Measurements from ENCODE around the gene SH2D4B.
"Not testable (repeated sequence)": the region's sequence is repeated elsewhere in the genome, so short reads cannot be mapped to it uniquely, and the experiment has no call there.

The SH2D4B gene

DNA sequence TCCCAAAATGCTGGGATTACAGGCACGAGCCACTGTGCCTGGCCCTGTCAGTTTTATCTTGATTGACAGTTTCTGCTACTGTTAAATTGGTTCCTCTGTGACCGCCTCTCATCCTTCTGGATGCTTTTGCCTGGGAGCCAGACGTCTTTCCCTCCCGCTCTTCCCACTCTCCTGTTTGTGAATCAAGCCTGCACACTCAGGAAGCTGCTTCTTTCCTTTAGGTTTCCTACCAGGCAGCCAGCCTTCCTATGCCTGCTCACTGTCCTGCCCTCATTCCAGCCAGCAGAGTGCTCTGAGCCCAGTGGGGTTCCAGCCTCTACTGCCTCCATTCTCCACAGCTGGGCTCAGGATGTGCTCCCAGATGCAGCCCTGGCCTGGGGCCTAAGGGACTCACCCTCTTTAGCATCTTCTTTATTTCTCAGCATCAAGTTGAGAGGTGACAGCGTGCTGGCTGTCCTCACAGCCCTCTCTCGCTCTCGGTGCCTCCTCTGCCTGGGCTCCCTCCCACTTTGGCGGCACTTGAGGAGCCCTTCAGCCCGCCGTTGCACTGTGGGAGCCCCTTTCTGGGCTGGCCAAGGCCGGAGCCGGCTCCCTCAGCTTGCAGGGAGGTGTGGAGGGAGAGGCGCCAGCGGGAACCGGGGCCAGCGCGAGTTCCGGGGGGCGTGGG lies 5.1 kb downstream of the SH2D4B start:
- DNase-seq (ENCODE audit: low spot score) = peak; percentile 2

DNA sequence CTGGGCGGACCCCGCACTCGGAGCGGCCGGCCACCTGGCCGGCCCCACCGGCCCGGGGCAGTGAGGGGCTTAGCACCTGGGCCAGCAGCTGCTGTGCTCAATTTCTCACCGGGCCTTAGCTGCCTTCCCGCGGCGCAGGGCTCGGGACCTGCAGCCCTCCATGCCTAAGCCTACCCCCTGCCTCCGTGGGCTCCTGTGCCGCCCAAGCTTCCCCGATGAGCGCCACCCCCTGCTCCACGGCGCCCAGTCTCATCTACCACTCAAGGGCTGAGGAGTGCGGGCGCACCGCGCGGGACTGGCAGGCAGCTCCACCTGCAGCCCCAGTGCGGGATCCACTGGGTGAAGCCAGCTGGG lies 5.6 kb downstream of the SH2D4B start:
- not testable (repeated sequence) for DNase-seq (ENCODE audit: low spot score)

- no peak for DNase-seq (ENCODE audit: low spot score)
These were observed 6.7 kb downstream of the SH2D4B start for GRCh38 chr10:80544316-80544953.

GRCh38 chr10:80545258-80545881 lies 7.7 kb downstream of the SH2D4B start:
- no peak for DNase-seq (ENCODE audit: low spot score)

GRCh38 chr10:80552151-80552646 lies 14.5 kb downstream of the SH2D4B start:
- no peak for DNase-seq (ENCODE audit: low spot score)

DNA sequence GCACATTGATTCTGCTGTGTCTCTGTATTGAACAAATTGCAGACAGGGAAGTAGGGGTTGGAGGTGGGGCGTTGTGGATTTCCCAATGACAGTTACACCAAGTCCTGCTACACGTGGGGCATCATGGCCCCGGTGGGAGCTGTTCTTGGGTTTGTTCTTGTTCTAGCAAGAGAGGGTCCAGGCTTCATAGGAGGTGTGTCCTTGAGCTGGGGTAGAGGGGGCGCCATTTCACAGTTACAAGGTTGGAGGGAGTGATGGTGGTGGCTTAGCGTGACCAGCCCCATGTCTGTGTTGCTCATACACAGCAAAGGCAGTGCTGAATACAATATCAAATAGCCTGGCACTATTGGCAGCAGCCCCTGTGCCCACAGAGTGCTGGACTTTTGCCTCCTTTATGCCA lies 15.7 kb downstream of the SH2D4B start:
- no peak for DNase-seq (ENCODE audit: low spot score)

- DNase-seq (ENCODE audit: low spot score) = no peak
These were observed 16.3 kb downstream of the SH2D4B start for GRCh38 chr10:80554050-80554449.

DNA sequence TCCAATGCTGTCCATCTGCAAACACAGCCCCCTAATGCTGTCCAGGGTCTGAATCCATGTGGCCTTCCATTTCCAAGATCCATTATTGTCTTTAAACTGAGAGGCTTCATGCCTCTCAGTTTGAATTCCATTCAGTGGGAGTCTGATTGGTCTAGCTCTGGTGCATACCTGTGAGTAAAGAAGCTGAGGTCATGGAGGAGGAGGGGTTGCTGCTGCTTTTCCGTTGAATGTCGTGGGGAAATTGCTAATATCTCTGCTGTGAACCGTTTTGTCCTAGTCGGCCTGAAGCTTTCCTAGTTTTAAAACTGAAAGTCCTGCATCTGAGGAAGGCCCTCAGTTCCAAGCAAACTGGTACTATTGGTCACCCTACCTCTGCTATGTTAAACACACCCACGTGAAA lies 17.7 kb downstream of the SH2D4B start:
- DNase-seq (ENCODE audit: low spot score) = no peak

- no peak for DNase-seq (ENCODE audit: low spot score)
These were observed 24.2 kb downstream of the SH2D4B start for GRCh38 chr10:80561950-80562349.

DNA sequence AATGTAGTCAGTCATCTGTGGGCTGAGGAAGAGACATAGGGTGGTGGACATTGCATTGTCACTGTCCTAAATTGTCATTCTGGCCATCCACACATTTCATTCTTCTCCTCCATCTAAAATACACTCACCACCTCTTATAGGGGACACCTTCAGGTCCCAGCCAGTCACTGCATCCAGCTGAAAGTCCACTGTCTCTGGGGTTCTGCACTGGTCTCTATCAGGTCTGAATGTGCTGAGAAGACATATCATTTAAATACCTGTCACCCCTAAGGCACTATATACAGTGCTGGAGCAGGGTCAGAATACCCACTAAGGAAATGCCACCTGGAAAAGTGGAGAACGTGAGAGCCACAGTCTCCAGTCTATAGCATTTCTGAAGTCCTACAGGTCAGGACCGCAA lies 29.6 kb downstream of the SH2D4B start:
- DNase-seq (ENCODE audit: low spot score) = no peak

DNA sequence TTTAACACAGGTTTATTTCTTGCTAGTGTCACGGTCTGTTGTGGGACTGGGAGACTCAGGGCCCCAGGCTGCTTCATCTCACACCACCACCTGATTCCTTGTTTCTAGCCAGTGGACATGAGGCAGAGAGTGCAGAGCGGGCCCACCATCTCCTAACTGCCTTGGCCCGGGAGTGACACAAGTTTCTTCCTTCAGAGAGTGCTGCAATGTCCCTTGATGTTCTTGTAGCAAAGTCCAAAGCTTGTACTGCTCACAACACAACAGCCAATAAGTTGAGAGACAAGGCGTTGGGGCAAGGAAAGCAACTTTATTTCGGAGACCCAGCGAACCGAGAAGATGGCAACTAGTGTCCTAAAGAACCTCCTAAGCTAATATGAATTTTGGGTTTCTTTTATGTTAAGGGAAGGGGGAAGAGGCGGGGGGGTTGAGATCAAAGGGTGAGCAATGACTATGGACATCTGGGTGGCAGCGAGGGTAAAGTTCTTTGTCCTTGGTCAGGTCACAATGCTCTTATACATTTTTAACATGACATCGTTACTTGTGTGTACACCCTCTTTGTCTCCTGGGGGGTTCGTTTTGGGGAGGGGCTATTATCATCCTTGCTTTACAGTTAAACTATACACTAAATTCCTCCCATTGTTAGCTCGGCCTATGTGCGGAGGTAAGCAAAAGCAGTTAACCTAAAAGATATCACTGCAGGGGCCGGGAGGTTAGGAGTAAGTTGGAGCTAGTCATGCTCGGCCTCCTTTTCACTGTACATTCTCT lies 31.6 kb downstream of the SH2D4B start:
- no peak for DNase-seq (ENCODE audit: low spot score)

DNA sequence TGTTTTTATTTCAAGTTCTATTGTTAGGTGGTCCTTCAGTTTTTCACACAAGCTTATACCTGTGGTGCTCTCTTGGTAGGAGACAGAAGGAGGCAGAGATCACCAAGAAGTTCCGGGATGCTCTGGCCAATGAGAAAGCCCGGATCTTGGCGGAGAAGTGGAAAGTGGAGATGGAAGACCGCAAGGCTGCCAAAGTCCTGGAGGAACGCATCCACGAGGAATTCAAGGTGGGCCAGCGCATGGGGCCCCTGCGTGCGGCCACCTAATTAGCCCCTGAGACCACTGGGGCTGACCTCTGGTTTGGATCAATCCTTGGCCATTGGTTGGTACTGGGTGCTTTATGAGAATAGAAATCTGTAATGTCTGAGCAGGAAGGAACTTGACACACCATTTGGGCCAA lies 33.6 kb downstream of the SH2D4B start:
- DNase-seq (ENCODE audit: low spot score) = no peak

DNA sequence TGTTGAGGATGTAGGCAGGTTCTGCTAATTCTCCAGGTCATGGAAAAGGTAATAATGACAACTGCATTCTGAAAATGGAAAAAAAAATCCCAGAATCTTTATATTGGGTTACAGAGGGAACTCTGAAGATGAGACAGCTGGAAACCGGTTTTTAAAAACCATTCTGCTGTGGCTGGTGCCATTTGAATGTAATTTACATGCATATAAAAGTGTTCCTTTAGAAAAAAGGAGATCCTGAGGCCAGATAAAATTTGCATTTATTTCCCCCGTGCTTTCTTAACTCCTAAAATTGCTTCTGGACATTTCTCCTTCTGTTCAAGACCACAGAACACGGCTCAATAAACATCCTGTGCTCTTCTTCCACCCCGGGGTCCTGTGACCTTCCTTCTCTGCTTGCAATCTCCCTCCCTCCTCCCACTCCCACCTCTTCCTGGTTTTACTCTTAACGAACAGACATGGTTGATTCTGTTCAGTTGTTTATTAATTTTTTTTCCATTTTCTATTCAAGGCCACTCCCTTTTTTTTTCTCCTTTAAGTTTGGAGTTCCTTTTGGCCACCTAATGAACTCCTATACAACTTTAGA lies 41.6 kb downstream of the SH2D4B start:
- no peak for DNase-seq (ENCODE audit: low spot score)

DNA sequence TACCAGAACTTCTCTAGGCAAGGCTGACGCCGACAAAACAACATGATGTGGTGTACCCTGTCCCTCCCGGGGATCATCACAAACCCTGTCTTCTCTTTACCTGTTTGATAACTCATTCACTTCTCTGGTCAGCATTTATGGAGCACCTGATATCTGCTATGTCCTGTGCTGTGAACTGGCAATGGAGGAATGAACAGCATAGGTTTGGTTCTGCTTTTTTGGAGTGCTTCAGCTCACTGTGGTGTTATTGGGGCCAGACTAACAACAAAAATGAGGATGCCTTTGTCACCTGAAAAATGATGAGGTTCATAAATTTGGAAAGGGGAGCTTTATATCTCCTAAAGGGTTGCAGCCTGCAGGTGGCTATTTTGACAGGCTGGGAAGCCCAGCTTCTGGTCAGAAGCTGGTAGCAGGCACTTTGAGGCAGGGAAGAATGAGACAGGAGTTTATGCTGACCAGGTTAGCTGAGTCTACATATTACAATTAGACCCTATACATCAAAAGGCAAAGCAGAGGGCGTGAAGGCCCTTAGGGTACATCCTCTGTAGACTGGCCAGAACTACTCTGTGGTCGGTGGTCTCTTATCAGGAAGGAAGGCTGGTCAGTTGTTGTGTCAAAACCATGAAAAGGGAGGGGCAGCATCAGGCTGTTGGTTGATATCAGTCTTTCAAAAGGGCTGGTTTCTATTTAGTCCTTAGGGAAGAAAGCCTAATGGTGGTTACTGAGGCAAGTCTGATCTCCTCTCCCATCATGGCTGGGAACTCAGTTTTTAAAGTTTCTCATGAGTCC lies 42.3 kb downstream of the SH2D4B start:
- DNase-seq (ENCODE audit: low spot score) = no peak

- DNase-seq (ENCODE audit: low spot score) = no peak
These were observed 43.2 kb downstream of the SH2D4B start for GRCh38 chr10:80580638-80581468.

DNA sequence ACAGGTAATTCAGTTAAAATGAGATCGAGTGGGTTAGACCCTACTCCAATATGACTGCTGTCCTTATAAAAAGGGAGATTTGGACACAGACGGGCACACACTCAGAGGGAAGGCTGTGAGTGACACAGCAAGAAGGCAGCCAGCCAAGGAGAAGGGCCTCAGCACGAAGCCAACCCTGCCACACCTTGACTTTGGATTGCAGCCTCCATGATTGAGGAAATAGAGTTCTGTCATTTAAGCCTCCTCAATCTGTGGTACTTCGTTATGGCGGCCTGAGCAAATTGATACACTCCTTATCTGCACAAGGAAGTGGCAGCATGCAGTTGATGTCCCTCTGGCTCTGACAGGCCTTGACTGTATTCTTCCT lies 43.8 kb downstream of the SH2D4B start:
- DNase-seq (ENCODE audit: low spot score) = no peak

DNA sequence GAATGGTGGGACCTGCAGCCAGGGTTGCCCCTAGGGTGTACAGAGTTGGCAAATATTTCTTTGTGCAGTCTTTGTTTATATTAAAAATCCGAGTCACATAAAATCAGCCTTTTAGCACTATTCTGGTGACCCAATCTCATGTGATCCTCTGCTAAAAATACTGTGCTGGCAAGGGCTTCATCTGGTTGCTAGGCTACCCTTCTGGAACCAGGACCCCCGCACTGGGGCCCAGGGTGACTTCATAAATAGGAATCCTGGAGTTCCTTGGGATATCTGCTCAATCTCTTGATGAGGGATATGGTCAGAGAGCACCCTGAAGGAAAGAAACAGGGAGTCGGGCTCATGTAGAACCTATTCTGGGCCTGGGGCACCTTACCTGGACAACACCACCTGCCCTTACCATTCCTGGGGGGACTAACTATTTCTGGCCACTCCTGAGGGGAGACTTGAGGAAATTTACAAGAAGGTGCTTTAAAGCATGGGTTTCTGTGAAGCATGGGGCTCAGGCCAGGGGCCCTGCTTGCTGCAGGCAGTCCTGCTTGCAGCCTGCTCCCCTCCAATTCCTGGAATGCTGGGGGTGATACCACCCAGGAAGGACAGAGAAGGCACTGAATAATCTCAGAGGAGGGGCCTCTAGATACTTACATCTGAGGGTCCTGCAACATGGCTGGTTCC lies 44.7 kb downstream of the SH2D4B start:
- DNase-seq (ENCODE audit: low spot score) = no peak

GRCh38 chr10:80583685-80584084 lies 46.0 kb downstream of the SH2D4B start:
- DNase-seq (ENCODE audit: low spot score) = no peak

DNA sequence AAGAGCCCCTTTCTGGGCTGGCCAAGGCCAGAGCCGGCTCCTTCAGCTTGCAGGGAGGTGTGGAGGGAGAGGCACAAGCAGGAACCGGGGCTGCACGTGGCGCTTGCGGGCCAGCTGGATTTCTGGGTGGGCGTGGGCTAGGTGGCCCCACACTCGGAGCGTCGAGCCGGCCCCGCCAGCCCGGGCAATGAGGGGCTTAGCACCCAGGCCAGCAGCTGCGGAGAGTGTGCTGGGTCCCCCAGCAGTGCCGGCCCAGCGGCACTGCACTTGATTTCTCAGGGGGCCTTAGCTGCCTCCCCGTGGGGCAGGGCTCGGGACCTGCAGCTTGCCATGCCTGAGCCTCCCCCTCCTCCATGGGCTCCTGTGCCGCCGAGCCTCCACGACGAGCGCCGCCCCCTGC lies 48.1 kb downstream of the SH2D4B start:
- DNase-seq (ENCODE audit: low spot score) = no peak

- no peak for DNase-seq (ENCODE audit: low spot score)
These were observed 50.8 kb downstream of the SH2D4B start for GRCh38 chr10:80588546-80588945.

All from hepatic stellate cell (primary cell).